HG02885 (cell line): Measurements from ENCODE around the gene CYLC1.

ENCODE experiments used
- ATAC-seq: cut with Tn5 transposase; IDR thresholded peaks from one replicate; pipeline ENCODE4 v1.9.1; 2021; ENCODE audit warnings: mild to moderate bottlenecking; ENCODE audit not compliant: unreplicated experiment, poor library complexity

The CYLC1 gene

GRCh38 chrX:83860846-83861245 lies at the start of gene CYLC1:
Gene CYLC1, plus strand, starts transcription at chrX:83861146. Its CDS starts 37 bp downstream, at chrX:83861183.
- ATAC-seq = no peak

GRCh38 chrX:83819304-83819703 lies 41.6 kb upstream of the CYLC1 start:
- ATAC-seq = no peak

GRCh38 chrX:83829874-83830273 lies 31.1 kb upstream of the CYLC1 start:
- ATAC-seq = peak; percentile 62

GRCh38 chrX:83845397-83845796 lies 15.5 kb upstream of the CYLC1 start:
- peak; percentile 100 for ATAC-seq

- ATAC-seq = no peak
These were observed 13.6 kb upstream of the CYLC1 start for GRCh38 chrX:83847339-83847738.

- no peak for ATAC-seq
These were observed 27.6 kb downstream of the CYLC1 start for GRCh38 chrX:83888585-83888984.

GRCh38 chrX:83892433-83892832 lies 31.5 kb downstream of the CYLC1 start:
- no peak for ATAC-seq

GRCh38 chrX:83906921-83907320 lies 46.0 kb downstream of the CYLC1 start:
- no peak for ATAC-seq

- no peak for ATAC-seq
These were observed 55.6 kb downstream of the CYLC1 start for GRCh38 chrX:83916525-83916924.

GRCh38 chrX:83934220-83934619 lies 73.3 kb downstream of the CYLC1 start:
- no peak for ATAC-seq
